Prostate gland (tissue), 2 donors: Measurements from ENCODE around the gene MLLT10. TPM values are rescaled to one million over a fixed set of nuclear protein-coding genes. Genes with fewer than 3 reads are reported as not detected.

Experiments used
- DNase-seq: peaks from one replicate; pipeline ENCODE4 v3.0.0-alpha.2; 2019; ENCODE audit warnings: low spot score
- H3K27ac ChIP-seq, 2 donors: fragments of 200-600 bp; sonication (generic); 2 replicates each; pipeline ENCODE4 v1.5.1; 2017 to 2019
- H3K27me3 ChIP-seq: fragments of 200-600 bp; sonication (generic); replicated peaks from 2 replicates; pipeline ENCODE4 v1.5.1; 2019; ENCODE audit not compliant: insufficient read depth
- H3K36me3 ChIP-seq, 2 donors: fragments of 200-600 bp; sonication (generic); 1 replicate in 1 of 2; 2 replicates in 1 of 2; pipeline versions ENCODE4 v1.5.1 to v1.8.1; 2017 to 2019
- H3K4me1 ChIP-seq: fragments of 200-600 bp; sonication (generic); replicated peaks from 2 replicates; pipeline ENCODE4 v1.5.1; 2019
- H3K4me3 ChIP-seq, 2 donors: fragments of 200-600 bp; sonication (generic); 2 replicates each; pipeline ENCODE4 v1.5.1; 2017 to 2019
- H3K9me3 ChIP-seq: fragments of 200-600 bp; sonication (generic); 2 replicates; pipeline ENCODE4 v1.5.1; 2017
- POLR2A ChIP-seq: fragments of 450-650 bp; IDR thresholded peaks from one replicate; pipeline ENCODE4 v1.6.1; 2016; ENCODE audit warnings: antibody characterized with exemption, mild to moderate bottlenecking
- POLR2AphosphoS5 ChIP-seq: sonication (generic); formaldehyde crosslinking; IDR thresholded peaks from one replicate; pipeline ENCODE4 v1.6.1; 2017; ENCODE audit warnings: antibody characterized with exemption
- WGBS: methylation state at CpG from one replicate; pipeline ENCODE4 v1.1.5; 2018; 5-methylcytosine and 5-hydroxymethylcytosine counted together
- intact Hi-C: fragments of 100-400 bp; cut with DNase I; formaldehyde crosslinking; loops from one replicate; pipeline ENCODE4 v1.14.2; 2022
- total RNA-seq, 2 donors: library from RNA; depleted of rRNA; stranded (reverse); fragments of >200 nt; gene quantifications; one replicate each; pipeline ENCODE4 v1.1.0, GENCODE V29; 2016
- TF ChIP-seq, protein P1 (sequence below), 4 experiments: fragments of 200-600 bp in 2 of 4; fragments of 450-650 bp in 2 of 4; sonication (generic) in 2 of 4; IDR thresholded peaks; 1 replicate in 3 of 4; 2 replicates in 1 of 4; pipeline ENCODE4 v1.5.1; 2016 to 2019; ENCODE audit warnings: antibody characterized with exemption in 4 of 4, mild to moderate bottlenecking in 2 of 4, moderate library complexity in 2 of 4

Gene MLLT10
- total RNA-seq, 2 donors from 2014 or later: 31.2 to 68.3 TPM

DNA sequence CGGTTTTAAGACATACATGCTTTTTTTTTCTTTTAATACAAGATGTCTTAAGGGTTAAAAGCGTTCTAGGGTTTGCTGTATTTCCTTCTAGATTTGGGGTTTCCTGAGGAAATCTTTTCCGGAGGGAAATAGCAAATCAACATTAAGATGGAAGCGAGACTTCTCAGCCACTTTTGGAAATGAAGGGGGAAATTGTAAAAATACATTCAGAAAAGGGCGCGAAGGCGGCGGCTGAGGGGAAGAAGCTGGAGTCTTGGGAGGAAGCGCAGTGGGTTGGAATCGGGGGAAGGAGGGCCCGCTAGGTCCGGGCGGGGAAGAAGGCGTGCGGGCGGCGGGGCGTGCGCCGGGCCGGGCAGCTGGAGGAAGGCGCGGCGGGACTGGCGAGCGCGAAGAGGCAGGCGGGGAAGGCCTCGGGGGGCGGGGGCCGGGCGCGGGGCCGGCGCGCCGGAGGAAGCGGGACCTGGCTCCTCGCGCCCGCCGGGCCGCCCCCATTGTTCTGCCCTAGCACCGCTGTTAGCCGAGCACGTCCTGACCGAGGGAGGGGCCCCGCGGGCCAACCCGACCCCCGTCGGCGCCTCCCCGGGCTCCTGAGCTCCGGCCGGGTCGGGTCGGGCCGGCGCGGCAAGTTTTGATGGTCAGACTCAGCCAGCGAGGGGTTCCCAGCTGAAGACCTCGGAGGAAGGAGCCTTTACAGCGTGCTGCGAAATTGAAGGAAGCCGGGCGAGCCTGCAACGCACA is 7.0 kb upstream of the MLLT10 start:
- no peaks in the 10 kb centered on the region for H3K9me3 ChIP-seq
- under 1% methylated on average over 56 of the region's 68 CpGs for WGBS
- DNase-seq: peak; percentile 61
- TF ChIP-seq POLR2AphosphoS5 (no peak), POLR2A (no peak)
- TF ChIP-seq, protein P1, sequence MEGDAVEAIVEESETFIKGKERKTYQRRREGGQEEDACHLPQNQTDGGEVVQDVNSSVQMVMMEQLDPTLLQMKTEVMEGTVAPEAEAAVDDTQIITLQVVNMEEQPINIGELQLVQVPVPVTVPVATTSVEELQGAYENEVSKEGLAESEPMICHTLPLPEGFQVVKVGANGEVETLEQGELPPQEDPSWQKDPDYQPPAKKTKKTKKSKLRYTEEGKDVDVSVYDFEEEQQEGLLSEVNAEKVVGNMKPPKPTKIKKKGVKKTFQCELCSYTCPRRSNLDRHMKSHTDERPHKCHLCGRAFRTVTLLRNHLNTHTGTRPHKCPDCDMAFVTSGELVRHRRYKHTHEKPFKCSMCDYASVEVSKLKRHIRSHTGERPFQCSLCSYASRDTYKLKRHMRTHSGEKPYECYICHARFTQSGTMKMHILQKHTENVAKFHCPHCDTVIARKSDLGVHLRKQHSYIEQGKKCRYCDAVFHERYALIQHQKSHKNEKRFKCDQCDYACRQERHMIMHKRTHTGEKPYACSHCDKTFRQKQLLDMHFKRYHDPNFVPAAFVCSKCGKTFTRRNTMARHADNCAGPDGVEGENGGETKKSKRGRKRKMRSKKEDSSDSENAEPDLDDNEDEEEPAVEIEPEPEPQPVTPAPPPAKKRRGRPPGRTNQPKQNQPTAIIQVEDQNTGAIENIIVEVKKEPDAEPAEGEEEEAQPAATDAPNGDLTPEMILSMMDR (IDR thresholded peaks at IDR 0.05): no peak
- H3K27ac ChIP-seq: peak overlapping the region; percentile 97 to 99
- peak overlapping the region; percentile 55 to 72 for H3K4me3 ChIP-seq
- no peaks in the 10 kb centered on the region for H3K36me3 ChIP-seq
- H3K27me3 ChIP-seq: no peaks in the 10 kb centered on the region
- H3K4me1 ChIP-seq: no peaks in the 10 kb centered on the region
- intact Hi-C loops: loop anchor here (5.0 to 10.0 kb wide), 2 partner anchors 725 to 798 kb away; partner anchors contain the start of gene BMI1

DNA sequence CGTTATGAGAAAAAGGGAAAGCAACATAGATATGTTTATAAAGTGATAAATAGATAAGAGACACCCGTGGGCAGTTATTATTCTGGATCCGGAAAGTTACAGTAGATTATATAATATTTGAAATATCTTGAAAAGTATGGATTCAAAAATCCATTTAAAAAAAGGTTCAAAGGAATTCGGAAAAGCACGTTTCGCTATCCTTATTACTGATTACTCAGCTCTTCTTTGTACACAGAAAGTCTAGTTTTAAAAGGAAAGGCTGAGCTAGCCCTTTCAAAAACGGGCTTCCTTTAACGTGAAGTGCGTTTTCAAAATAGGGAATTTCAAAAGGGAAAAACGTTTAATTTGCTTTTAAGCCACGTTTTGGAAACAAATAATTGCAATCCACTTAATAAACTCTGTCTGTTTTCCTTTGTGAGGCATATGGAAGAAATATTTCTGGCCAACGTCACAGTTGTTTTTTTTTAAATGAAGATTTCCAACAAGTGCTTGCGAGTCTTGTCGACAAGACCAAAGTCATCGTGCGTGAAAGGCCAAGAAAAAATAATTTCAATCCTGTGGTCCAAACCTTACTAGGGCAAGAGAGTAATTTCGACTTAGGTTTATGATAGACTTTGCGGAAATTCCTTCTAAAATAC is 6.3 kb upstream of the MLLT10 start:
- H3K27ac ChIP-seq: peak overlapping the region; percentile 97 to 99
- intact Hi-C loops: loop anchor here (5.0 to 10.0 kb wide), 2 partner anchors 725 to 797 kb away; partner anchors contain the start of gene BMI1
- TF ChIP-seq POLR2AphosphoS5: no peak
- TF ChIP-seq, protein P1 (IDR thresholded peaks at IDR 0.05): no peak
- TF ChIP-seq POLR2A: no peak
- WGBS: 25% methylated on average over 18 of the region's 18 CpGs
- H3K27me3 ChIP-seq: no peaks in the 10 kb centered on the region
- no peak for DNase-seq
- no peaks in the 10 kb centered on the region for H3K9me3 ChIP-seq
- no peaks in the 10 kb centered on the region for H3K4me1 ChIP-seq
- no peaks in the 10 kb centered on the region for H3K36me3 ChIP-seq
- peak overlapping the region; percentile 55 to 72 for H3K4me3 ChIP-seq

DNA sequence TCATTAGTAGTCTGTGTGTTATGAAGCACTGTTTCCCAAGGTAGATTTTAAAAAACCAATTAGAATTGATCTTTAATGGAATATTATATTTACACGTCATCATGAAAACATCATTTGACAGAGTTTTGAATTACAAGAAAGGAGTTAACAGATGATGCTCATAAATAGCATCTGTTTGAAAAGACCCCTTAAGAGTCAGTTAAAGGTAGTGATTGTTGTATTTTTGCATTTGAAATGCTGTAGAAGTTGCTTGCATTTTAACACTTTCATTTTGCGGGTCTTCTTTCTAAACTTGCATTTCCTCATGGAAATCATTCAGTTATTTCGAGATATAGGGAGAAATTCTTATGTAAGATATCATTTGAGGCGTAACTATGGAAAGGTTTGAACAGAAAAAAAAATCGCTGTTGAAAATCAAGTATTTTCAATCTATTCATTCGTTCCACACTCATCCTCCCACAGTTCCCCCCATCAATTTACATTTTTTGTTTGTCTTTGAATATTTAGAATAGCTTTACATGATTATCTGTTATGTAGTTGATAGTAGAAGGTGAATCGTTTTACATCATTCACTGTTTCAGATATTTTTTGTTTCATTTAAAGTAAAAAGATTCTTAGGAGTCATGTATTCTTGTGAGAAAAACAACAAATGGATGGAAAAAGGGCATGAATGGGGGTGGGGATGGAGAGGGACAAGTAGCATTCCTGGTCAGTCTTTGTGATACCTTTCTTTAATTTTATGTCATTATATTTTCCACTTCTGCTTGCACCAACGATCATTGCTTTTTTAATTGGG is 5.6 kb upstream of the MLLT10 start:
- 67% methylated on average over 8 of the region's 8 CpGs for WGBS
- Histone ChIP-seq H3K4me1 (no peaks in the 10 kb centered on the region), H3K9me3 (no peaks in the 10 kb centered on the region), H3K27ac (peak overlapping the region; percentile 97 to 99), H3K4me3 (peak overlapping the region in 1 of 2 donors; percentile 72), H3K27me3 (no peaks in the 10 kb centered on the region), H3K36me3 (no peaks in the 10 kb centered on the region)
- intact Hi-C loops: loop anchor here (5.0 to 10.0 kb wide), 2 partner anchors 724 to 796 kb away; partner anchors contain the start of gene BMI1
- TF ChIP-seq POLR2A (no peak), POLR2AphosphoS5 (no peak)
- TF ChIP-seq, protein P1 (IDR thresholded peaks at IDR 0.05): no peak
- DNase-seq: no peak

DNA sequence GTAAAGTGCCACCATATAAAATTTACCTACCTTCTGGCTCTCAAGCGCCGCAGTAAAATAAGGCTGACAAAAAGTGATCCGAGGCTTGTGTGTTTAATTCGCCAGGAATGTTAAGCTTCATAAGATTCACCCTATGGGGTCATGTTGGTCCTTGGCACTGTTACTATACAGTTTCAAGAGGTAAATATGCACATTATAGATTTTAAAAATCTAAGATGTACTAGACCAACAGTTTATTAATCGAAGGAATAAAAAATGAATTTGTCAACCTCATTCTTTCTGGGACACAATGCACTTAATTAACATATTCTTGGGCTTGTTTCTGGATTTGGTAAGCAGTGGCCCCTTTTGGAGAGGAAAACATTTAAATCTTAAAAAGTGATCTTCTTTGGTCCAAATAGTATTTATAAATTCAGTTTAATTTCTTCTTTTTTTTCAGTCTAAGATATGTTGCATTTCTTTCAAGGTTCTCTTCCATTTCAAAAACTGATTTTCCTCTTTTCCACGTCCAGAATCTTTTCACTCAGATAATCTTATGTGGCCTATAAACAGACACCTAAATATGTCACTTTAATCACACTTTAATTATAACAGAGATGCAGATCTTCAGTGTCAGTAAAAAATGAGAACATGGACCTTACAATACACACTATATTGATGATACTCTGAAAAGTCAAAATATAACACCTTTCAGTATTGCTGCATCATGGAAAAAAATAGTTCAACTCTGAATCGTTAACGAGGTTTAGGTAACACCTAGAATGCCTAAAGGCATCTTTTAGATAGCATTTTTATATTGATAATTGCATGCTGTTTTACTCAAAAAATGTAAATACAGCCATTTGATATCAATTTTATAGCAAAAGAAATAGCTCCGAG is 4.8 kb upstream of the MLLT10 start:
- TF ChIP-seq, protein P1 (IDR thresholded peaks at IDR 0.05): no peak
- no peak for TF ChIP-seq POLR2A
- TF ChIP-seq POLR2AphosphoS5: no peak
- no peak overlapping the region for H3K4me3 ChIP-seq
- no peaks in the 10 kb centered on the region for H3K4me1 ChIP-seq
- WGBS: 84% methylated on average over 9 of the region's 9 CpGs
- DNase-seq: no peak
- H3K36me3 ChIP-seq: no peaks in the 10 kb centered on the region
- no peaks in the 10 kb centered on the region for H3K27me3 ChIP-seq
- intact Hi-C loops: loop anchor here (5.0 to 10.0 kb wide), 2 partner anchors 723 to 796 kb away; partner anchors contain the start of gene BMI1
- no peaks in the 10 kb centered on the region for H3K9me3 ChIP-seq
- H3K27ac ChIP-seq: no peak overlapping the region
